Lower leg skin (tissue), 4 donors: ENCODE data around the gene GPR63. TPM values are rescaled to one million over a fixed set of nuclear protein-coding genes. Genes with fewer than 3 reads are reported as not detected.

ENCODE experiments used
- DNase-seq, 2 donors: peaks; one replicate each; pipeline ENCODE4 v3.0.0-alpha.2; 2019; ENCODE audit warnings: low spot score in 2 of 2
- H3K4me3 ChIP-seq: fragments of 200-600 bp; sonication (generic); 2 replicates; pipeline ENCODE4 v1.5.1; 2017; ENCODE audit warnings: mild to moderate bottlenecking, low read depth; ENCODE audit not compliant: poor library complexity, severe bottlenecking
- POLR2A ChIP-seq, 2 donors: fragments of 450-650 bp; IDR thresholded peaks; one replicate each; pipeline ENCODE4 v1.6.1; 2016 to 2017; ENCODE audit warnings: antibody characterized with exemption in 2 of 2, mild to moderate bottlenecking in 1 of 2, moderate library complexity in 1 of 2
- WGBS, 2 donors: methylation state at CpG; one replicate each; pipeline ENCODE4 v1.1.5; 2018; 5-methylcytosine and 5-hydroxymethylcytosine counted together
- intact Hi-C: fragments of 100-400 bp; cut with DNase I; formaldehyde crosslinking; loops from one replicate; pipeline ENCODE4 v1.15.0; 2023; ENCODE audit warnings: low total_unique reads
- total RNA-seq, 4 donors: library from RNA; depleted of rRNA; stranded (reverse); fragments of >200 nt; gene quantifications; one replicate each; pipeline ENCODE4 v1.1.0, GENCODE V29; 2016
- TF ChIP-seq, protein P1 (sequence below), 3 donors: fragments of 450-650 bp; IDR thresholded peaks; one replicate each; pipeline ENCODE4 v1.5.1; 2016; ENCODE audit warnings: antibody characterized with exemption in 3 of 3, mild to moderate bottlenecking in 3 of 3, moderate library complexity in 2 of 3

Gene GPR63
- total RNA-seq, 4 donors from 2014 or later: 0.20 to 0.80 (median 0.48) TPM

DNA sequence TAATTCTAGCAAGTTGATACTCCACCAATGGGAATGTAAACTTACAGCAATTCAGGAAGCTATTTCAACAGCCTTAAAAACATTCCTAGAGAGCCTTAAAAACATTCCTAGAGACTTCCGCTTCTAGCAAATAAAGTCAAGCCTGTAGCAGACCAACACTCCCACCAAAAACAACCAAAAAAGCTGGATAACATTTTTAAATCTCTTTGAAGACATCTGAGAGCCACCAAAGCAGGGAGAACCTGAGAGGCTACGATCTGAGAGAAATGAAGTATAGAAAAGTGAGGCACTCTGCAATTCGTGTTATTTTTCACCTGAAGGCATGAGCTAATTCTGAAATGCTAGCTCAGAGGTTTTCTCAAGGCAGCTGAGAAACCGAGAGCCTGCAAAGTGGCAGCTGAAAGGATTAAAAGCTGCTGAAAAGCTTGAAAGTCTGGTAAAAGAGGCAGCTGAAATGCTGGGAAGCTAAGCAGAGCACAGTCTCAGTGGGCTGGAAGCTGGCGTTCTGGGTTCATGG lies 20.9 kb downstream of the GPR63 start:
- intact Hi-C loops: no loop called here
- 36 to 42% methylated on average over 5 of the region's 5 CpGs for WGBS, 2 donors
- no peak for TF ChIP-seq POLR2A (IDR thresholded peaks at IDR 0.05)
- TF ChIP-seq, protein P1, sequence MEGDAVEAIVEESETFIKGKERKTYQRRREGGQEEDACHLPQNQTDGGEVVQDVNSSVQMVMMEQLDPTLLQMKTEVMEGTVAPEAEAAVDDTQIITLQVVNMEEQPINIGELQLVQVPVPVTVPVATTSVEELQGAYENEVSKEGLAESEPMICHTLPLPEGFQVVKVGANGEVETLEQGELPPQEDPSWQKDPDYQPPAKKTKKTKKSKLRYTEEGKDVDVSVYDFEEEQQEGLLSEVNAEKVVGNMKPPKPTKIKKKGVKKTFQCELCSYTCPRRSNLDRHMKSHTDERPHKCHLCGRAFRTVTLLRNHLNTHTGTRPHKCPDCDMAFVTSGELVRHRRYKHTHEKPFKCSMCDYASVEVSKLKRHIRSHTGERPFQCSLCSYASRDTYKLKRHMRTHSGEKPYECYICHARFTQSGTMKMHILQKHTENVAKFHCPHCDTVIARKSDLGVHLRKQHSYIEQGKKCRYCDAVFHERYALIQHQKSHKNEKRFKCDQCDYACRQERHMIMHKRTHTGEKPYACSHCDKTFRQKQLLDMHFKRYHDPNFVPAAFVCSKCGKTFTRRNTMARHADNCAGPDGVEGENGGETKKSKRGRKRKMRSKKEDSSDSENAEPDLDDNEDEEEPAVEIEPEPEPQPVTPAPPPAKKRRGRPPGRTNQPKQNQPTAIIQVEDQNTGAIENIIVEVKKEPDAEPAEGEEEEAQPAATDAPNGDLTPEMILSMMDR (IDR thresholded peaks at IDR 0.05): no peak
- H3K4me3 ChIP-seq: no peak overlapping the region
- no peak for DNase-seq

DNA sequence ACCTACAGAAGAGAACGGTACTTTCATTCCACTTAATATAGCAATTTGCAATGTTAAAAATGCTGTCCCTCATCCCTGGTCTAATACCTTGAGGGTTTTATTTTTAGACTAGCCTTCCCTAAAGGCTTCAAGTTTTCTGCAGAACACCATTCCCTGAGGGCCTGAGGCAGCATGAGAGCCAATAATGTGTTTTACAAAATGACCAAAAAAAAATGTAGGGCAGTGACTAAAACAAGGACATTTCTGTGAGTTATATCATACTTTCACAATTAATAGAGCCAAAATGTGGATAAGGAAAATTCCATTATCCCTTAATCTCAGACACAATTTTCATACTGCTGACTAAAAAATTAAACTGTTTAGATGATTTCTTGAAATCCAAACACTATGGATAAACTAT lies 22.7 kb downstream of the GPR63 start:
- TF ChIP-seq POLR2A (IDR thresholded peaks at IDR 0.05): no peak
- TF ChIP-seq, protein P1 (IDR thresholded peaks at IDR 0.05): no peak
- no peak overlapping the region for H3K4me3 ChIP-seq
- WGBS, 2 donors: 81 to 90% methylated on average over 1 of the region's 1 CpG
- no peak for DNase-seq
- intact Hi-C loops: no loop called here

DNA sequence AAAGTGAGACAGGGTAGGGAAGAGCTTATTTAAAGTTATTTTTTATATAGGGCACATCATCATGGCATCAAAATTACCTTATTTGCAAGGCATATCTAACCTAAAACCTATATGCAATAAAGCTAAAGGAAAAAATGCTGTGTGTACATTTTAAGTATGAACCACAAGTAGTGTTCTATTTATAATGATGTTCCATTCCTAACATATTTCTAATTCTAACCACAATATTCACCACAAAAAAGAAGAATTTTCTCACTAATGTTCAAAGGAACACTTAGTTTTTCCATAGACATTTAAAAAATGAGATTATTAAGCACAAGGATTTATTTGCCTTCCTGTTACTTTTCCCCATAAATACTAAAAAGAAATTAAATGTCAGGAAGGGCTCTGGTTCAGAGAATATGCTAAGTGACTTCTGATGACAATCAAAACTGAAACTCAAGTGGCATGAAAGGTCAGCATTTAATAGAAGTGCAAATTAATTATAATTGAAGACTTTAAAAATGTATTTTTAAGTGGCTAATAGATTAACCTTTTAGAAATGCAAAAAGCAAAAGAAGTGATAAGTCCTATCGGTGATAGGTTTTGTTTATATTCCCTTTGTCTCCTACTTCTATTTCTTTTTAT lies 25.1 kb downstream of the GPR63 start:
- intact Hi-C loops: no loop called here
- 88 to 98% methylated on average over 1 of the region's 1 CpG for WGBS, 2 donors
- H3K4me3 ChIP-seq: no peak overlapping the region
- TF ChIP-seq POLR2A (IDR thresholded peaks at IDR 0.05): no peak
- TF ChIP-seq, protein P1 (IDR thresholded peaks at IDR 0.05): no peak
- DNase-seq: no peak

DNA sequence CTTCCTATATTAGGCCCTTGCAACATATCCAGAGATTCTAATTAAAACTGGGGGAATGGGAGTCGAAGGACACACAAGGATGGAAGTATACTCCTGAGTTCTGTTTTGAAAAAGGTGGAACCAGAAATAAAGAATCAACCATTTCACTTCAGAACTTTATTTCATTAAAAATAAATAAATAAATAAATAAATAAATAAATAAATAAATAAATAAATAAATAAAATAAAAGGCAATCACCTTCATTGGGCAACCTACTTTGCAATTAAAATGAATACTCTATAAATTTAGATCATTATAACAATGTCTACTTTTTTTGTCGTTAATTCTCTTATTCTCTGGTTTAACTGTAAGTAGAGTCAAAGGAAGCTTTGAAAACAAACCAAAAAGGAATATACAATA lies 25.6 kb downstream of the GPR63 start:
- 91 to 94% methylated on average over 2 of the region's 2 CpGs for WGBS, 2 donors
- H3K4me3 ChIP-seq: no peak overlapping the region
- TF ChIP-seq POLR2A (IDR thresholded peaks at IDR 0.05): no peak
- TF ChIP-seq, protein P1 (IDR thresholded peaks at IDR 0.05): no peak

DNA sequence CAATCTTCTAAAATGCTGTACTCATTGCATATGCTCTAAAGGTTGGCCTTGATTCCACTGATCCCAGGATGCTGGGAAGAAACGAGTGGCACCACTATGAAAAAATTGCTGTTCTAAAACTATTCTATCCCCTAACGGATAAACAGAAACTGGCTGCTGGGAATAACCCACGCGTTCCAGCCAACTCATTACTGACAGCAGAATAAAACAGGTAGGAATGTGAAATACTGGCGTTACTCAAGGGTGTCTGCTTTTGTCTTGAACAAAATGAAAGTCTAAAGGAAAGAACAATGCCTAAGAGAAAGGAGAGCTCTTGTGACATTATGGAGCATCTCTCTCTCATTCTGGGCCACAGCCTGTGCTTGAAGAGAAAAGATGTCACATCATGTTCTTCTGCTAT lies 26.1 kb downstream of the GPR63 start:
- intact Hi-C loops: no loop called here
- H3K4me3 ChIP-seq: no peak overlapping the region
- no peak for DNase-seq
- TF ChIP-seq POLR2A (IDR thresholded peaks at IDR 0.05): no peak
- TF ChIP-seq, protein P1 (IDR thresholded peaks at IDR 0.05): no peak
- 89 to 91% methylated on average over 5 of the region's 5 CpGs for WGBS, 2 donors

More for the DNA sequence above, 25.6 kb downstream of the GPR63 start:
- intact Hi-C loops: no loop called here
- no peak for DNase-seq

DNA sequence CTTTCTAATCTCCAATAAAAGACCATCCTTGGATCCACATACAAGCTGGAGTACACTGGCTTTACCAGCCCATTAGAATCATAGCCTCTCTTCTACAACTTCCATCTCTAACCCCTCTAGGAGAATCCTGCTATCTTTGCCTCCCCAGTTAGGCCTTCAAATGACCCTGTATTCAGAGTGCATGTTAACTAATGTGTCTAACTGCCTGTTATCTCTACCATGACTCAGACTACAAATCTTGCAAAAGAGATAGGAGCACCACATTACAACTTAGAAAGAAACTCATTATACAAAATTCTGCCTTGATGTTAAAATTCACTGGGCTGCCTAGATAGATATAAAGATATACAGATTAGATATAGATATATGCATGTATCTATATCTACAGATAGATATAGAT lies 28.2 kb downstream of the GPR63 start:
- intact Hi-C loops: no loop called here
- H3K4me3 ChIP-seq: no peak overlapping the region
- no peak for DNase-seq
- TF ChIP-seq POLR2A (IDR thresholded peaks at IDR 0.05): no peak
- TF ChIP-seq, protein P1 (IDR thresholded peaks at IDR 0.05): no peak
